GM12892 (cell line): ENCODE data around the gene NUDT11.

Experiments
- DNase-seq: peaks from one replicate; pipeline ENCODE4 v3.0.0; 2011; ENCODE audit not compliant: insufficient read length
- FAIRE-seq: peaks from 2 replicates; lab custom pipeline; 2011; peaks lifted over from hg19 to GRCh38; lab: Jason Lieb, UNC
- POLR2A ChIP-seq: IDR thresholded peaks from 2 replicates; pipeline ENCODE4 v1.6.1; 2011; ENCODE audit warnings: low read depth, low read length, control low read depth
- POLR2AphosphoS5 ChIP-seq: IDR thresholded peaks from 2 replicates; pipeline ENCODE4 v1.6.1; 2011; ENCODE audit warnings: low read depth, low read length, control low read depth
- TAF1 ChIP-seq: IDR thresholded peaks from 2 replicates; pipeline ENCODE4 v1.6.1; 2011; ENCODE audit warnings: low read depth, mild to moderate bottlenecking, control low read depth, low read length, borderline replicate concordance

The NUDT11 gene

GRCh38 chrX:51459125-51459524 lies 37.3 kb downstream of the NUDT11 start:
- DNase-seq: no peak
- FAIRE-seq: peak; percentile 73
- no peak for TF ChIP-seq TAF1

GRCh38 chrX:51456814-51457213 lies 39.6 kb downstream of the NUDT11 start:
- FAIRE-seq: no peak
- DNase-seq: no peak

GRCh38 chrX:51456246-51456645 lies 40.1 kb downstream of the NUDT11 start:
- TF ChIP-seq TAF1: no peak
- FAIRE-seq: no peak
- no peak for DNase-seq

More at GRCh38 chrX:51456814-51457213, 39.6 kb downstream of the NUDT11 start:
- TF ChIP-seq TAF1: no peak
- TF ChIP-seq POLR2AphosphoS5: no peak
- no peak for TF ChIP-seq POLR2A

GRCh38 chrX:51440365-51440764 lies 56.0 kb downstream of the NUDT11 start:
- FAIRE-seq (no peak), DNase-seq (no peak)
- TF ChIP-seq POLR2A: no peak
- no peak for TF ChIP-seq POLR2AphosphoS5
- no peak for TF ChIP-seq TAF1
